Measurements from ENCODE around the gene WDFY2. TPM values are rescaled to one million over a fixed set of nuclear protein-coding genes. Genes with fewer than 3 reads are reported as not detected.

The WDFY2 gene
- total and polyA plus RNA-seq, 2 of the 8 experiments (the other 6 are each of a cell fraction or from before 2014, with no cell fraction given), result 13.9 to 29.0 TPM

DNA sequence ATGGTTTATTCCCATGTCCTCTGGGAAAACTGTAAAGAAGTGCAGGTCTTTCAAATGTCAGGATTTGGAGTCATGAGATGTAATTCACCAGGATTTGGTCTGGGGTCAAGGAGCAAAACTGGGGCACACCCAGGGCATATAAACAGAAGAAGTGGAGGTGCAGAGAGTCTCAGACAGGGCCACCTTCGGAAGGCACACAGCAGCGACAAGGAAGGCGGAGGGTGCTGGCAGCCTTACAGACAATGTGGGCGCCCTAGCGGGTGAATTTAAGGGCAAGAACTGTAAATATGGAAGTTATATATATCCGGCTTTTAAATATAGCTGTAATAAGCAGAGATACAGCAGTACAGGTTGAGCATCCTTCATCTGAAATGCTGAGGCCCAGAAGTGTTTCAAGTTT, 188.5 kb downstream of the WDFY2 start (continued):
- TF ChIP-seq EP300 (IDR thresholded peaks at IDR 0.05; ENCODE audit: borderline replicate concordance in 1 of 2, low read depth in 2 of 2, low read length in 2 of 2), result no peak

Data from H1 (cell line).